Mesenchymal stem cell (in vitro differentiated cells and primary cell): ENCODE data around the gene RALGPS1.

Source experiments
- DNase-seq: peaks from one replicate; pipeline ENCODE4 v3.0.0-alpha.2; 2013
- H2AFZ ChIP-seq: one replicate; pipeline ENCODE4 v1.6.1; 2013; ENCODE audit warnings: low read depth, mild to moderate bottlenecking, control low read depth, inconsistent platforms, low read length, moderate library complexity
- H2AK5ac ChIP-seq: 2 replicates; pipeline ENCODE4 v1.6.1; 2013; ENCODE audit warnings: low read length, moderate library complexity, mild to moderate bottlenecking, inconsistent platforms; ENCODE audit not compliant: severe bottlenecking
- H2BK120ac ChIP-seq: one replicate; pipeline ENCODE4 v1.6.1; 2013; ENCODE audit warnings: low read depth, mild to moderate bottlenecking, inconsistent platforms, low read length, moderate library complexity
- H2BK12ac ChIP-seq, 2 experiments: one replicate each; pipeline ENCODE4 v1.6.1; 2013; ENCODE audit warnings: inconsistent platforms in 2 of 2, low read length in 2 of 2, mild to moderate bottlenecking in 2 of 2, moderate library complexity in 2 of 2, control low read depth in 1 of 2
- H2BK15ac ChIP-seq: one replicate; pipeline ENCODE4 v1.6.1; 2013; ENCODE audit warnings: mild to moderate bottlenecking, low read depth, inconsistent platforms; ENCODE audit not compliant: poor library complexity, severe bottlenecking
- H2BK5ac ChIP-seq: 2 replicates; pipeline ENCODE4 v1.6.1; 2013; ENCODE audit warnings: low read depth, mild to moderate bottlenecking, low read length, control low read depth, inconsistent platforms; ENCODE audit not compliant: poor library complexity, severe bottlenecking
- H3K14ac ChIP-seq, 2 experiments: one replicate each; pipeline ENCODE4 v1.6.1; 2013; ENCODE audit warnings: inconsistent platforms in 2 of 2, low read length in 2 of 2, control low read depth in 1 of 2, mild to moderate bottlenecking in 1 of 2, moderate library complexity in 1 of 2
- H3K18ac ChIP-seq, 2 experiments: one replicate each; pipeline ENCODE4 v1.6.1; 2013; ENCODE audit warnings: inconsistent platforms in 2 of 2, low read length in 2 of 2, control low read depth in 1 of 2, low read depth in 1 of 2, mild to moderate bottlenecking in 1 of 2
- H3K23ac ChIP-seq, 2 experiments: one replicate each; pipeline ENCODE4 v1.6.1; 2013; ENCODE audit warnings: inconsistent platforms in 2 of 2, low read length in 2 of 2, mild to moderate bottlenecking in 2 of 2, moderate library complexity in 2 of 2, control low read depth in 1 of 2
- H3K27ac ChIP-seq: 2 replicates; pipeline ENCODE4 v1.5.1; 2013; ENCODE audit warnings: mild to moderate bottlenecking, moderate library complexity, low read length, control low read depth, inconsistent platforms; ENCODE audit not compliant: poor library complexity, severe bottlenecking
- H3K27me3 ChIP-seq, 2 experiments: 2 replicates each; pipeline versions ENCODE4 v1.6.1 to v1.7.0; 2013; ENCODE audit warnings: low read length in 2 of 2, mild to moderate bottlenecking in 2 of 2, moderate library complexity in 2 of 2, control low read depth in 1 of 2, inconsistent platforms in 1 of 2; ENCODE audit not compliant: control insufficient read depth in 1 of 2, insufficient read depth in 1 of 2
- H3K36me3 ChIP-seq, 2 experiments: 2 replicates each; pipeline versions ENCODE4 v1.6.1 to v1.7.0; 2013; ENCODE audit warnings: low read length in 2 of 2, control low read depth in 1 of 2, inconsistent platforms in 1 of 2, low read depth in 1 of 2, mild to moderate bottlenecking in 1 of 2; ENCODE audit not compliant: insufficient read depth in 2 of 2, control insufficient read depth in 1 of 2
- H3K4ac ChIP-seq, 2 experiments: one replicate each; pipeline ENCODE4 v1.6.1; 2013; ENCODE audit warnings: inconsistent platforms in 2 of 2, low read length in 2 of 2, mild to moderate bottlenecking in 2 of 2, moderate library complexity in 2 of 2, control low read depth in 1 of 2, low read depth in 1 of 2
- H3K4me1 ChIP-seq: 2 replicates; pipeline ENCODE4 v1.6.1; 2013; ENCODE audit warnings: low read depth, low read length, control low read depth; ENCODE audit not compliant: control insufficient read depth, insufficient read depth
- H3K4me2 ChIP-seq: 2 replicates; pipeline ENCODE4 v1.6.1; 2013; ENCODE audit warnings: low read length, mild to moderate bottlenecking, inconsistent platforms; ENCODE audit not compliant: poor library complexity, severe bottlenecking
- H3K4me3 ChIP-seq, 2 experiments: 2 replicates each; pipeline versions ENCODE4 v1.5.1 to v1.7.0; 2013; ENCODE audit warnings: low read length in 2 of 2, mild to moderate bottlenecking in 2 of 2, control low read depth in 1 of 2, low read depth in 1 of 2; ENCODE audit not compliant: insufficient read depth in 1 of 2
- H3K79me1 ChIP-seq: replicated peaks from 2 replicates; pipeline ENCODE4 v1.6.1; 2013; ENCODE audit warnings: mild to moderate bottlenecking, control low read depth, low read length, inconsistent platforms; ENCODE audit not compliant: poor library complexity, severe bottlenecking
- H3K9ac ChIP-seq: 2 replicates; pipeline ENCODE4 v1.7.0; 2013; ENCODE audit warnings: mild to moderate bottlenecking, low read length, moderate library complexity
- H3K9me3 ChIP-seq: 2 replicates; pipeline ENCODE4 v1.7.0; 2013; ENCODE audit warnings: mild to moderate bottlenecking, low read length; ENCODE audit not compliant: control insufficient read depth
- H4K8ac ChIP-seq: one replicate; pipeline ENCODE4 v1.6.1; 2013; ENCODE audit warnings: inconsistent platforms, mild to moderate bottlenecking, low read length, moderate library complexity
- H4K91ac ChIP-seq: one replicate; pipeline ENCODE4 v1.6.1; 2013; ENCODE audit warnings: mild to moderate bottlenecking, low read length, inconsistent platforms
- WGBS: methylation state at CpG from one replicate; pipeline ENCODE4 v1.1.7; 2013; ENCODE audit warnings: mixed read lengths; 5-methylcytosine and 5-hydroxymethylcytosine counted together

The RALGPS1 gene

DNA sequence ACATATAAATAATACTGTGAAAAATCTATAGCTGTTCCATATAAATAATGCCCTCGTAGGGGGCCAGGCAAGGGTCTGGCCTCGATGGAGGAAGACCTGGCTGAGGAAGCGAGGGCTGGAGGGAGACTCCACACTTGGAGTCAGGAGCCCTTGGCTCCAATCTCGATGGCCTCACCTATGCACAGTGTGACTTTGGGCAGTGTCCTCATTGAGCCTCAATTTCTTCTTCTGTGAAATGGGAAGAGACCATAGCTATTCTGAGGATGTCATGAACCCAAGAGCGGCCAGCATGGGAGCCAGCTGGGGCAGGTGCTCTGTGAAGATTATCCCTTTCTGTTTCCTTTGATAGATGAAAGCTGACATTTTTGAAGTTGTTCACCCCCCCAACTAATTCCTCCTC, 183.1 kb downstream of the RALGPS1 start:
- Histone ChIP-seq H3K27me3 (peaks cover 0 to 45% of the 10 kb centered on the region in 2 experiments), H3K79me1 (no peaks in the 10 kb centered on the region), H2AFZ (no peak overlapping the region), H2AK5ac (no peak overlapping the region), H3K14ac (no peak overlapping the region), H3K36me3 (peaks cover 0 to 97% of the 10 kb centered on the region in 2 experiments), H3K4me2 (no peak overlapping the region), H2BK12ac (no peak overlapping the region), H3K9me3 (no peaks in the 10 kb centered on the region), H3K18ac (no peak overlapping the region), H4K91ac (no peak overlapping the region), H3K27ac (no peak overlapping the region), H2BK15ac (no peak overlapping the region), H3K23ac (no peak overlapping the region), H2BK5ac (no peak overlapping the region), H3K9ac (no peak overlapping the region), H4K8ac (no peak overlapping the region), H3K4ac (no peak overlapping the region), H2BK120ac (no peak overlapping the region), H3K4me1 (peaks cover 3% of the 10 kb centered on the region), H3K4me3 (no peak overlapping the region)
- DNase-seq: no peak
- 83% methylated on average over 4 of the region's 5 CpGs for WGBS

DNA sequence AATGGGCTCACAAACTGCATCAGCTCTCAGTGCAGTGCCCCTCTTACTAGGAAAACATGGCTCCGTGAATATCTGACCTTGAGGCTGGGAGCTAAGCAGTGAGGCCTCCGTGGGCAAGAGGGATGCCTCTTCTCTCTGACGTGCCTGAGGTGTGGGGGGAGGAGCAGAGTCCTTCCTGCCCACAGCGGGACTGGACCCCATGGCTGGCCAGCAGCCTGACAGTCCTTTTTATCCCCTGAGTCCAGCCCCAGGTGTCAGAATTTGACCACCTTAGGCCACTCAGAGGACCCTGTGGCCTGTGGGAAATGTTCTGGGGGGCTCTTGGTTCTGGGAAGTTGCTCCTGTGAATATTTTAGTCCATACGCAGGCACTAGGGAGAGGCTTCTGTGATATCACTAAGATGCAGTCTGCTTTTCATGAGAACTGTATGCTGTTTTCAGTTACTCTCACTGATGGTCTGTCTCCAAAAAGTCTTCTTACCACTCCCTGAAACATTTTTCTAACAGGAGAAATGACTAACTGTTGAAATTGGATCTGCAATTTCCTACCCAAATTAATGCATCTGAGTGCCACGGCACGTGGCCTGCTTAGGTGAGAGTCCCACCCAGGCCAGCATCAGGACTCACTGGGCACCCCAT, 184.5 kb downstream of the RALGPS1 start:
- Histone ChIP-seq H2AK5ac (no peak overlapping the region), H3K9me3 (no peaks in the 10 kb centered on the region), H2BK5ac (no peak overlapping the region), H4K8ac (no peak overlapping the region), H3K27ac (no peak overlapping the region), H3K27me3 (peaks cover 0 to 31% of the 10 kb centered on the region in 2 experiments), H2BK12ac (no peak overlapping the region), H3K18ac (peak overlapping the region in 1 of 2 experiments; percentile 50), H3K79me1 (no peaks in the 10 kb centered on the region), H3K36me3 (peaks cover 0 to 97% of the 10 kb centered on the region in 2 experiments), H3K4me1 (no peaks in the 10 kb centered on the region), H3K4ac (no peak overlapping the region), H2BK120ac (no peak overlapping the region), H3K14ac (no peak overlapping the region), H2AFZ (no peak overlapping the region), H3K23ac (no peak overlapping the region), H4K91ac (no peak overlapping the region), H3K4me3 (no peak overlapping the region), H3K9ac (peak overlapping the region; percentile 60), H3K4me2 (no peak overlapping the region), H2BK15ac (no peak overlapping the region)
- no peak for DNase-seq
- WGBS: 75% methylated on average over 5 of the region's 7 CpGs

DNA sequence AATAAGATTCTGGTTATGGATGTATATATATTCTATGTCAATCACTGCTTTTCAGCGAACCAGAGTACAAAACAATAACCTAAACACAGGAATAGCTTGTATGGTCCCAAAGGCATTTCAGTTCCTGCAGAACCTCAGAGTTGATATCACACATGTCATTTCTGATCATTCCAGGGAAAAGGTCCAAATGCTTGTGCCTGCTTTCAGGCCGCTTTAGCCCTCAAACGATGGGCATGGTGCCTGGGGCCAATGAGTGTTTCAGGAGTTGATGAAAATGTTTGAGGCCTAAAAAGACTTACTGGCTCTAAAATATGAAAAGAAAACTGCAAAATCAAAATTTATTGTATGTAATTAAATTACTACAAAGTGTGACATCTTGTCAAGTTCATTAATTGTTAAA, 185.1 kb downstream of the RALGPS1 start:
- H3K4me3 ChIP-seq: no peak overlapping the region
- H2BK12ac ChIP-seq: no peak overlapping the region
- H2AFZ ChIP-seq: no peak overlapping the region
- H2AK5ac ChIP-seq: no peak overlapping the region
- H3K23ac ChIP-seq: no peak overlapping the region
- peaks cover 0 to 25% of the 10 kb centered on the region in 2 experiments for H3K27me3 ChIP-seq
- H3K9me3 ChIP-seq: no peaks in the 10 kb centered on the region
- H3K18ac ChIP-seq: no peak overlapping the region
- no peak overlapping the region for H3K9ac ChIP-seq
- no peak overlapping the region for H2BK120ac ChIP-seq
- no peak overlapping the region for H2BK15ac ChIP-seq
- WGBS: 91% methylated on average over 3 of the region's 3 CpGs
- no peak overlapping the region for H3K14ac ChIP-seq
- H4K91ac ChIP-seq: no peak overlapping the region
- peaks cover 0 to 97% of the 10 kb centered on the region in 2 experiments for H3K36me3 ChIP-seq
- H2BK5ac ChIP-seq: no peak overlapping the region
- DNase-seq: no peak
- H3K4me1 ChIP-seq: no peaks in the 10 kb centered on the region
- H3K4me2 ChIP-seq: no peak overlapping the region
- no peak overlapping the region for H3K4ac ChIP-seq
- no peak overlapping the region for H3K27ac ChIP-seq
- no peak overlapping the region for H4K8ac ChIP-seq
- no peaks in the 10 kb centered on the region for H3K79me1 ChIP-seq

DNA sequence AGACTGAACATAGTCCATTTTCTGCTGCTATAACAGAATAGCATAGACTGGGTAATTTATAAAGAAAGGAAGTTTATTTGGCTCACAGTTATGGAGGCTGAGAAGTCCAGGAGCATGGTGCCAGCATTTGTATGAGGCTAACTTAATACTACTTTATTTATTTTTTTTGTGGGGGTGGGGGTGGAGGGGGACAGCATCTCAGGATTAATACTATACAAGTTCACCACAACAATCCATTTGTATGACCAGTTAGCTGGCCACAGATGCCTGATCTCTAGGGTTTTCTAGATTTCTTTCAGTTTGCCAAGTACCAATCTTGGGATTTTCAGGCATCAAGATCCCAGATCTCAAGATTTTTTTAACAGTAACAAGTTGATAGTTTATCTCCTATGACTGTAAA, 187.6 kb downstream of the RALGPS1 start:
- Histone ChIP-seq H3K27me3 (peaks cover 0 to 10% of the 10 kb centered on the region in 2 experiments), H3K4me1 (no peaks in the 10 kb centered on the region), H2BK5ac (no peak overlapping the region), H3K79me1 (no peaks in the 10 kb centered on the region), H3K9me3 (no peaks in the 10 kb centered on the region), H2AFZ (no peak overlapping the region), H3K9ac (no peak overlapping the region), H4K91ac (no peak overlapping the region), H3K14ac (no peak overlapping the region), H2BK12ac (no peak overlapping the region), H3K4me2 (no peak overlapping the region), H2BK120ac (no peak overlapping the region), H3K23ac (no peak overlapping the region), H3K18ac (no peak overlapping the region), H3K4me3 (no peak overlapping the region), H3K36me3 (peaks cover 0 to 100% of the 10 kb centered on the region in 2 experiments), H3K4ac (no peak overlapping the region), H2AK5ac (no peak overlapping the region), H3K27ac (no peak overlapping the region), H4K8ac (no peak overlapping the region), H2BK15ac (no peak overlapping the region)
- DNase-seq: no peak
